Lower leg skin (tissue), 4 donors: ENCODE data around the gene OLFML3. TPM values are rescaled to one million over a fixed set of nuclear protein-coding genes. Genes with fewer than 3 reads are reported as not detected.

ENCODE experiments used
- DNase-seq, 2 donors: peaks; one replicate each; pipeline ENCODE4 v3.0.0-alpha.2; 2019; ENCODE audit warnings: low spot score in 2 of 2
- H3K4me3 ChIP-seq: fragments of 200-600 bp; sonication (generic); 2 replicates; pipeline ENCODE4 v1.5.1; 2017; ENCODE audit warnings: mild to moderate bottlenecking, low read depth; ENCODE audit not compliant: poor library complexity, severe bottlenecking
- POLR2A ChIP-seq, 2 donors: fragments of 450-650 bp; IDR thresholded peaks; one replicate each; pipeline ENCODE4 v1.6.1; 2016 to 2017; ENCODE audit warnings: antibody characterized with exemption in 2 of 2, mild to moderate bottlenecking in 1 of 2, moderate library complexity in 1 of 2
- WGBS, 2 donors: methylation state at CpG; one replicate each; pipeline ENCODE4 v1.1.5; 2018; 5-methylcytosine and 5-hydroxymethylcytosine counted together
- intact Hi-C: fragments of 100-400 bp; cut with DNase I; formaldehyde crosslinking; loops from one replicate; pipeline ENCODE4 v1.15.0; 2023; ENCODE audit warnings: low total_unique reads
- total RNA-seq, 4 donors: library from RNA; depleted of rRNA; stranded (reverse); fragments of >200 nt; gene quantifications; one replicate each; pipeline ENCODE4 v1.1.0, GENCODE V29; 2016
- TF ChIP-seq, protein P1 (sequence below), 3 donors: fragments of 450-650 bp; IDR thresholded peaks; one replicate each; pipeline ENCODE4 v1.5.1; 2016; ENCODE audit warnings: antibody characterized with exemption in 3 of 3, mild to moderate bottlenecking in 3 of 3, moderate library complexity in 2 of 3

OLFML3 gene
- total RNA-seq, 4 donors from 2014 or later, result 3.7 to 57.9 (median 15.9) TPM

DNA sequence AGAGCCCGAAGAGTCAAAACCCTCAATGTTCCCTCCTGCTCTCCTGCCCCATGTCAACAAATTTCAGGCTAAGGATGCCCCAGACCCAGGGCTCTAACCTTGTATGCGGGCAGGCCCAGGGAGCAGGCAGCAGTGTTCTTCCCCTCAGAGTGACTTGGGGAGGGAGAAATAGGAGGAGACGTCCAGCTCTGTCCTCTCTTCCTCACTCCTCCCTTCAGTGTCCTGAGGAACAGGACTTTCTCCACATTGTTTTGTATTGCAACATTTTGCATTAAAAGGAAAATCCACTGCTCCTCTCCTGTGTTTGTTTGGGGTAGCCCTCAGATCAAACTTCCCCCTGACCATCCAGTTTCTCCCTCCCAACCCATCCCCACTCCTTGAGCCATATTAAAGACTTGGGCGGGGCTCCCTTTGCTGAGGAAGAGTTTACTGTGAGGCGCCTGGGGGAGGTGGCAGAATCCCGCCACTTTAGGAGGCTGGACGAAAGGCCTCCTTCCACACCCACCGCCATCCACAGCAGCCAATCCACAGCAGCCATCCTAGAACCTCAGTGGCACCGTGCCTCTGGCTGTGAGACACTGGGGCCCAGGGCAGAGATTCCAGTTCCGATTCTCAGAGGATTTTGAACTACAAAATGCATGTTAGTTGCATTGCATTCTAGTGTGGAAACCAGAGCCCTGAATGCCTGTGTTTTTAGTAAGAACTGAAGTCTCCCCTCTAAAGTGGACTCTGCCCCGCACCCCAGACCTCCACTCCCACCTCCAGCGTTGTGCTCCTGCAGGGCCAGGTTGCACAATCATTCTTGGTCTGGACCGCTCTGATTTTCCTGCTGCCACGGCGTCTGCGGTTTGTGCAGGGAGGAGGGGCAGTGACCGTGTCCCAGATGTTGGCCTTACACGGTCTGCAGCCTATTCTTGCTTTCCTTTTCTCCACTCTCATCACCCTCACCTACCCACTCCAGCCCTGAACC is 3.0 kb downstream of the OLFML3 start:
- 47 to 51% methylated on average over 18 of the region's 18 CpGs for WGBS, 2 donors
- TF ChIP-seq, protein P1, sequence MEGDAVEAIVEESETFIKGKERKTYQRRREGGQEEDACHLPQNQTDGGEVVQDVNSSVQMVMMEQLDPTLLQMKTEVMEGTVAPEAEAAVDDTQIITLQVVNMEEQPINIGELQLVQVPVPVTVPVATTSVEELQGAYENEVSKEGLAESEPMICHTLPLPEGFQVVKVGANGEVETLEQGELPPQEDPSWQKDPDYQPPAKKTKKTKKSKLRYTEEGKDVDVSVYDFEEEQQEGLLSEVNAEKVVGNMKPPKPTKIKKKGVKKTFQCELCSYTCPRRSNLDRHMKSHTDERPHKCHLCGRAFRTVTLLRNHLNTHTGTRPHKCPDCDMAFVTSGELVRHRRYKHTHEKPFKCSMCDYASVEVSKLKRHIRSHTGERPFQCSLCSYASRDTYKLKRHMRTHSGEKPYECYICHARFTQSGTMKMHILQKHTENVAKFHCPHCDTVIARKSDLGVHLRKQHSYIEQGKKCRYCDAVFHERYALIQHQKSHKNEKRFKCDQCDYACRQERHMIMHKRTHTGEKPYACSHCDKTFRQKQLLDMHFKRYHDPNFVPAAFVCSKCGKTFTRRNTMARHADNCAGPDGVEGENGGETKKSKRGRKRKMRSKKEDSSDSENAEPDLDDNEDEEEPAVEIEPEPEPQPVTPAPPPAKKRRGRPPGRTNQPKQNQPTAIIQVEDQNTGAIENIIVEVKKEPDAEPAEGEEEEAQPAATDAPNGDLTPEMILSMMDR (IDR thresholded peaks at IDR 0.05), result no peak
- TF ChIP-seq POLR2A (IDR thresholded peaks at IDR 0.05), result no peak
- no peak overlapping the region for H3K4me3 ChIP-seq
- peak; percentile 63 to 93 for DNase-seq
- intact Hi-C loops, result no loop called here

DNA sequence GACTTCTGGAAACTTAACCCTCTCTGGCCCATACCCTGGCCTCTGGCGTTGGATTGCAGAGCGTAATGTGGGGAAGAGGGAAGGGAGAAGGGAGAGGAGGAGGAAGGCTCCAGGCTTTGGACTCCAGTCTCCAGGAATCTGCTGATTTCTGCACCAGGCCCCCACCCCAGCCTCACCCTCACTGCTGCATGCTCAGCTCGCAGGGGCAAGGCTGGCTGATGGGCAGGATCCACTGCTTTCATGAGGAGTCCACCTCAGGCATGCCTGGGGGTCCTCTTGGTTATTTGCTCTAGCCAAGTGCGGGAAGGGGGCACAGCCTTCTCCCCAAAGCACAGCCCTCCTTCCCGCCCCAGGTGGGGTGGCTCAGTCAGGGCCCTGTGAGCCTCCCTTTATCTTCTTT is 3.7 kb downstream of the OLFML3 start:
- 62 to 67% methylated on average over 5 of the region's 5 CpGs for WGBS, 2 donors
- intact Hi-C loops, result no loop called here
- no peak overlapping the region for H3K4me3 ChIP-seq
- DNase-seq, result no peak
- TF ChIP-seq, protein P1 (IDR thresholded peaks at IDR 0.05), result no peak
- TF ChIP-seq POLR2A (IDR thresholded peaks at IDR 0.05), result no peak

DNA sequence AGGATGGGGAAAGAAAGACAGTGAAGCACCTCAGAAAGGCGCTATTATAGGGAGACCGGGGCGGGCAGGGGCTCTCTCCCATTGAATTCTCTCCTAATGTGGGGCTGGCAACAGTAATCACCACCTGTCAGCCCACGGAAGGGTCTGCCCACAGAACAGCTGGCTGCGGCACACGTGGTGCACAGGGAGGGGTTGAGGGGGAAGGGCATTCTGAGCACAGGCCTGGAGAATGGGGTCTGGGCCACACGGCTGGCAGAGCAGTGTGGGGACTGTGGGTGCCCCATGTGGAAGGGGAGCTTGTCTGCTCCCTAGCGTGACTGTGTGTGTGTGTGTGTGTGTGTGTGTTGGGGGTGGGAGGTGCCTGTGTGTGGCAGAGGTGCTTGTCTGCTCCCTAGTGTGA is 4.1 kb downstream of the OLFML3 start:
- TF ChIP-seq, protein P1 (IDR thresholded peaks at IDR 0.05), result no peak
- no peak for TF ChIP-seq POLR2A (IDR thresholded peaks at IDR 0.05)
- WGBS, 2 donors, result 56 to 60% methylated on average over 8 of the region's 8 CpGs
- intact Hi-C loops, result no loop called here
- H3K4me3 ChIP-seq, result no peak overlapping the region
- no peak for DNase-seq

GRCh38 chr1:113983826-113984225 is 4.6 kb downstream of the OLFML3 start:
- TF ChIP-seq POLR2A (IDR thresholded peaks at IDR 0.05), result no peak
- TF ChIP-seq, protein P1 (IDR thresholded peaks at IDR 0.05), result no peak
- no peak for DNase-seq
- WGBS, 2 donors, result 71 to 73% methylated on average over 7 of the region's 7 CpGs
- intact Hi-C loops, result no loop called here
- H3K4me3 ChIP-seq, result no peak overlapping the region

DNA sequence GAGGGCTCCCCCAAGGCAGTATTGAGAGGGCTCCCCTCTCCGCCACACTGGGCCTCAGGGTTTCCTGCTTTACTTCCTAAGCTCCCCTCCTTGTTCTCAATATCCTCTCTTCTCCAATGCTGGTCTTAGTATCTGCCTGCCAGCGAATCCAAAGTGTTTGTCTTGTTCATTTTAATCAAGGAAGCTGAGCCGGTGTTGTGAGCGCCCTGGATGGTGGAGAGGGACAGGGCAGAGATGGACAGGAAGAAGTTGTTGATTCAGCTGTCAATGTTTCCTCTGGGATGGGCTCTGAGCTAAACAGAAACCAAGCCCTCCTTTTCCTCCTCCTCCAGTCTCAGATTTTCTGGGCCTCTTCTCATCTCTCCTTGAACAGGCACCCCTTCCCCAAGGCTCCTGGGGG is 5.4 kb downstream of the OLFML3 start:
- TF ChIP-seq, protein P1 (IDR thresholded peaks at IDR 0.05), result no peak
- TF ChIP-seq POLR2A (IDR thresholded peaks at IDR 0.05), result no peak
- no peak for DNase-seq
- intact Hi-C loops, result no loop called here
- no peak overlapping the region for H3K4me3 ChIP-seq
- 43 to 53% methylated on average over 4 of the region's 4 CpGs for WGBS, 2 donors
